Stimulated activated CD8-positive, alpha-beta memory T cell treated with anti-CD3 and anti-CD28 coated beads, Interleukin-15, amount 100 ng/mL, for 4 hours (primary cell): ENCODE results near the gene FRYL.

Experiments used
- DNase-seq, 2 donors: peaks; one replicate each; pipeline ENCODE4 v3.0.0-alpha.2; 2020; ENCODE audit warnings: low read depth in 2 of 2

The FRYL gene

DNA sequence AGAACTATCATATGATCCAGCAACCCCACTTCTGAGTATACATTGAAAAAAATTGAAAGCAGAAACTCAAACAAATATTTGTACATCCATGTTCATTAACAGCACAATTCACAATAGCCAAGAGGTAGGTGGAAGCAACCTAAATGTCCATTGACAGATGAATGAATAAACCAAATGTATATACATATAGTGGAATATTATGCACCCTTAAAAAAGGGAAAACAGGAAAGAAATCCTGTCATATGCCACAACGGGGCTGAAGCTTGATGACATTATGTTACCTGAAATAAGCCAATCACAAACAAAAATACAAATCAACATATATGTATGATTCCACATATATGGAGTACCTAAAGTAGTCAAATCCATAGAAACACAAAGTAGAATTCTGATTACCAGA is 222.1 kb downstream of the FRYL start:
- DNase-seq: no peak

- no peak for DNase-seq
Measured at GRCh38 chr4:48557478-48557877, 222.6 kb downstream of the FRYL start.

DNA sequence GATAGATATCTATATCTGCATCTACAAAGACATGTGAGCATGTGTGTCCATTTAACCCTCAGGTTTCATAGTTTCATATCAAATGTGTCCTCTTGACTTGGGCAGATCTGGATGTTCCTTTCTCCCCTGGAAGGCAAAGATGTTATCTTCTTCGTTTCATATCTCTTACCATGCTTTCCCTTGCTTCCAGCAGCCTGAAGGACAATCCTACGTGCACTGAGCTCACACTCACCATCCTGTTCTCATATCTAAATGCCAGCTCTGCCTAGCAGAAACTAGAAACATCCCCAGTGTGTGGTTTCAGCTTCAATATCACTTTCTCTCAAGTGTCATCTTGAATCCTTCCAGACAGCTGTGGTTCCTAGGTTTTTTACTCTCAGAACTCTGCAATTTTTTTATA is 223.8 kb downstream of the FRYL start:
- DNase-seq: no peak

GRCh38 chr4:48554606-48555005 is 225.5 kb downstream of the FRYL start:
- DNase-seq: no peak

DNA sequence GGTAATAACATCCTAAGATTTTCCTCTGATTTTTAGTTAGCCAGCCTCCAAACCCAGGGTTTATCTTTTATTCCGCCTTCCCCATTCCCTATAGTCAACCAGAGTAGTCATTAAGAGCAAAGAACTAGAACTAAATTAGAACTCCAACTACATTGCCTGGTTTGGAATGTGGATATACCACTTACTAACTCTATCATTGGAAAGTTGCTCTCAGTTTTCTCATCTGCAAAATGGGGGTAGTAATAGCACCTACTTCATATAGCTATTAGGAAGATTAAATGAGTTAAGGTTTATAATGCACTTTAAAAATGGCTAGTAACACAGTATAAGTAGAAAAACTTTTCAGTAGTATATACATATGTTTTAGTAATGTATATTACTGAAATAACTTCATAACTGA is 226.4 kb downstream of the FRYL start:
- DNase-seq: no peak

DNA sequence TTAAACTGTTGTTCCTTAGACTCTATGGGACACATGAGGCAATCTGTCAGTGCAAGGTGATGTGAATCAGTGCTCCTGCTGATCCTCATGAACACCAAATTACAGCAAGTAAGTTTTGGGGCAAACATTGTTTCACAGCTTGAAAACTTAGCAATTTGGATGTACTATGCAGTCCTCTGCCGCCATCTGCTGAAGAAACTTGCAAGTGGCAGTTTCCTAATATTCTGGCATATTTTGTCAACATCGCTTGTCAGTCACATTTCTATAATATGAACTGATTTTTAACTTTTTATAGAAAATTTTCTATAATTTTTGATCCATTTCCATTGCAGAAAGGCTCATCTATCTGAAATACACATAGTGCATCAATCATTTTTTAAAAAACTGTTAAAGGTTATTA is 233.7 kb downstream of the FRYL start:
- DNase-seq: no peak

- no peak for DNase-seq
Measured at GRCh38 chr4:48543796-48544195, 236.3 kb downstream of the FRYL start.

- no peak for DNase-seq
Measured at GRCh38 chr4:48542888-48543287, 237.2 kb downstream of the FRYL start.

GRCh38 chr4:48539597-48539996 is 240.5 kb downstream of the FRYL start:
- no peak for DNase-seq

GRCh38 chr4:48538358-48538757 is 241.7 kb downstream of the FRYL start:
- no peak for DNase-seq

DNA sequence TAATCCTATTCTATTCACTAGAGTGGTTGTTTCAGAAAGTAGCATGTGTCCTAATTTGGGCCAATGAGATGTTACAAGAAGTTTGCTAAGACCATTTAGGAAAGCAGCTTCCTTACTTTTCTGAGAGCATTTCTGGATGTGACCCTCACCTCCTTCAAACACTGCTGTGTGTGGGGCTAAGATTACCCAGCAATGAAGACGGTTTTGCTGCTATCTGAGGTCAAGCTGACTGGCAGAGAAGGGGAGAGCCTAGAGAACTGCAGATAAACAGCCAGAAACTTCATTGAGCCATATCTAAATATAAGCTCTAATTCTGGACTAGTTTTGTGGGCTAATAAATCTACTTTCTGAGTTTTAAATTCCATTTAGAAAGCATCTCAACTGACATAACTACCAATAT is 253.7 kb downstream of the FRYL start:
- no peak for DNase-seq

- DNase-seq: no peak
Measured at GRCh38 chr4:48518143-48518542, 261.9 kb downstream of the FRYL start.

DNA sequence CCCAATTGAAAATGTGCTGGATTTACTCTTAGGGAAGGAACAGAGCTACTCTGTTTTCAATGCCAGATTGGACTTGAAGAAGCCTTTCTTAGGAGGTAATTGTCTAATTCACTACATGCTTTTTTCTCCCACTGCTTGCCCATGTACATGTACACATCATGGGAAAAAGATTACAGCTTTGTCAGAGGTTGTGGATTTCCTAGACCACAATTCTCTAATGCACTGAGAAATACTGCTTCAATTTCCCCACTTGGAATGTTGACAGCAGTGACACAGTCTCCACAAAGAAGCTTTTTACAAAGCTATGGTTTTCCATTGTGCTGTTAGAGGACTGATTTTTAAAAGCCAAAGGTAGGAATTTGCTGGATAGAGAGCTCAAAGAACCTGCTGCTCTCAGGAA is 270.5 kb downstream of the FRYL start:
- DNase-seq: no peak

DNA sequence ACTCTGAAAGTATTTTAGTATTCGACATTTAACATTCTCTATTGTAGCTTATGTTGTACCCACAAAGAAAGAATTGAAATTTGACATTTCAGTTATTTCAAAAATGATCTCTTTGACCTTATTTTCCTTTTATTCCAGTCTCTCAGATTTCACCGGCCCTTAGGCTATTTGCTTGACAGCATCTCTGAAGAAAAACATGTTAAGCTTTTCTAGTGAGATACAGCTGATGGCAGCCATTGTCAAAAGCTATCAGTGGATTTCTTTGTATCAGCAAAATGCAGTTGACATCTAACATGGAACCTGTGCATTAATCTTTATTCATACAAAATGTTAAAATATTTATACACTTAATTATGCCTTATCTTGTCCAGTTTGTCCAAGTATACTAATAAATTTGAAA is 273.4 kb downstream of the FRYL start:
- no peak for DNase-seq

GRCh38 chr4:48504352-48504751 is 275.7 kb downstream of the FRYL start:
- no peak for DNase-seq

GRCh38 chr4:48504026-48504330 is 276.1 kb downstream of the FRYL start:
- DNase-seq: no peak

DNA sequence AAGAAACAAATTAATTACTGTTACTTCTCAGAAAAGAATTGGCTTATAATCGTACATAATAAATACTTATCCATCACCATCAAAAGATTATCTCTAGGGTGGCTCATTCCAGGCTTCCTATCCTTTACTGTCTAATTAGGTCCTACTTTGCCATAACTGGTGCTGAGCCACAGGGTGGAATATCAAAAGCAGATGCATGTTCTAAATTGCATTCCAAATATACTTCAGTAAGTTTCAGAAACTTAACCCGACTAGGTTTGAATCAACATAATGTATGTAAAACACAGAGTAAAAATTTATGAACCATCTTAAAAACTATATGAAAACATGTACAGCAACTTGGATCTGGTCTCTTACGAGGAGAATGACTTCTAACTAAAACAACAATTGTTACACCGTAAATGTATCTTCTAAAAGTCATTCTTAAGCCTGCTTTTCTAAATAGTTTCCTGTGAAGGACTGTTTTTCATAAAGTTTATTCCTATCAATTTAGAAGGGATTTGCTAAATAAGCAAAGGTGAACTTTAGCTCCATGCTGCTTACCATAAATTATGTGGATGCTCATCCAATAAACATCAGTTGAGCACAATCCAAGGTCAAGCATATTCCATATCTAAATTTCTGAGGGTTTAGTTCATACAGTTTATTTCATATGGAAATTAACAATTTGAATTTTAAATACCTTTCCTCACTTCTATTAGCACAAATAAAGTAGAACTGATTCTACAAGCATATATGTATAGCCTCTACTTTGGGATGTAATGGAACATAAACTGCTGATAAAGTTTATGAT is 276.6 kb downstream of the FRYL start:
- no peak for DNase-seq

GRCh38 chr4:48499551-48500066 is 280.5 kb downstream of the FRYL start:
- no peak for DNase-seq

DNA sequence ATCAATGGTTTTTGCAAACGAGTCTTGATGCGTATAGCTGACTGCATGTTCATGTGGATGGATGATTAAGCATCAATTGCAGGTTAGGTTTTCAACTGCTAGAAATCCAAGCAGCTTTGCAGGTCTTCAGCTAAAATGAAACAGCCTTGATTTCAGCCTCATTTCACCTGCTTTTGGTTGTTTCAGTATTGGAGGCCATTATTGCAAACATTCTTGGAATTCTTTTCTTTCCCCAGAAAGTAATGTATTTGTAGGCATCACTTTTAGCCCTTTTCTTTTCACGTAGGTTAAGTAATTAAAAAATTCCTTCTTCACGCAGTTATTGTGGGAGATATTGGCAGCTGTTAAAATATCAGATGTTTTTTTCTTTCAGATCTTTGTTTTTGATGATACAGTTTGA is 281.2 kb downstream of the FRYL start:
- DNase-seq: no peak

- DNase-seq: no peak
Measured at GRCh38 chr4:48495941-48496340, 284.1 kb downstream of the FRYL start.

GRCh38 chr4:48493452-48494100 is 286.5 kb downstream of the FRYL start:
- DNase-seq: no peak

DNA sequence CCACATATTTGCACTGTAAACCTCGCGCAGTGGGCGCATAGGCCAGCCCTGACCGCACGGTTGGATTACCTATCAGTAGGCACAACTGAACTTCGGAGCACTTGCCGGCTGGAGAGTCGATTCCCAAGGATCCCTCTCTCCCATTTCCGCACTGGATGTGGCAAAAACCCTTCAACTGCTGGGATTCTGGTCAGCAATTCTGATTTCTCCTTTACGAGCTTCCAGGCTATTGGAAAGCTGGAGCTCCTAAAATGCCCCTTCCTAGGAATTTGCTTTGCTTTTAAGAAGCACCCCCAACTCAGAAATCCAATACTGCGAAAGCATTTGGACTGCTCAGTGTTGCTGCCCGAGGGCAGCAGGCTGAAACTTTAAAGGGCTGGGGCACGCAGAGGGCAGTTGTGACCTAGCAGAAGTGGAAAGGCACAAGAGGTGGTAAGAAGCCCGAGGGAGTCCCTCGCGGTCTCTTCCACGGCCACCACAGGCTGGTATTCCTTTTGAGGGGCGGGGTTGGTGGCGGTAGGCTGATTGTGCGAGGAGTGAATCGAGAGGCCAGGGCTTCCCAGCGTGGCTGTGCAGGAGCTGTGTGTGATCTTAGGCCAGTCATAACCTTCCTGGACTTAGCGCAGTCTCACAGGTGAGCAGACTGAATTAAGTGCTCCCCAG is 288.4 kb downstream of the FRYL start:
- DNase-seq: no peak
